Measurements from ENCODE around the gene VTA1.

Gene VTA1

GRCh38 chr6:142152746-142153145 is 5.7 kb downstream of the VTA1 start:
- no peak overlapping the region for H3K4me2 ChIP-seq (ENCODE audit: insufficient read depth, low read length)
- ATAC-seq (ENCODE audit: insufficient read depth, low read depth) = no peak
- H3K79me2 ChIP-seq (ENCODE audit: insufficient read depth, low read length) = peaks cover 99% of the 10 kb centered on the region
- no peak overlapping the region for H2AFZ ChIP-seq (ENCODE audit: low read depth, low read length)
- no peaks in the 10 kb centered on the region for H3K9me3 ChIP-seq (ENCODE audit: insufficient read depth, low read length, severe bottlenecking)
- H3K27ac ChIP-seq (ENCODE audit: low read length) = no peak overlapping the region
- H3K27me3 ChIP-seq (ENCODE audit: insufficient read depth, low read length, poor library complexity) = no peaks in the 10 kb centered on the region
- H4K20me1 ChIP-seq (ENCODE audit: insufficient read depth, low read length) = peaks cover 55% of the 10 kb centered on the region
- H3K4me3 ChIP-seq (ENCODE audit: low read depth in 1 of 2, low read length in 2 of 2) = no peak overlapping the region
- H3K4me1 ChIP-seq (ENCODE audit: insufficient read depth, low read length) = peaks cover 19% of the 10 kb centered on the region
- DNase-seq = no peak
- TF ChIP-seq CTCF (IDR thresholded peaks at IDR 0.05; ENCODE audit: borderline replicate concordance, extremely low read depth, low read length, poor library complexity, severe bottlenecking) (no peak), EZH2 (IDR thresholded peaks at IDR 0.05; ENCODE audit: borderline replicate concordance, low read depth, low read length, severe bottlenecking) (no peak)
- H3K36me3 ChIP-seq (ENCODE audit: insufficient read depth, low read length) = peaks cover 11% of the 10 kb centered on the region
- no peak overlapping the region for H3K9ac ChIP-seq (ENCODE audit: low read depth, low read length)

DNA sequence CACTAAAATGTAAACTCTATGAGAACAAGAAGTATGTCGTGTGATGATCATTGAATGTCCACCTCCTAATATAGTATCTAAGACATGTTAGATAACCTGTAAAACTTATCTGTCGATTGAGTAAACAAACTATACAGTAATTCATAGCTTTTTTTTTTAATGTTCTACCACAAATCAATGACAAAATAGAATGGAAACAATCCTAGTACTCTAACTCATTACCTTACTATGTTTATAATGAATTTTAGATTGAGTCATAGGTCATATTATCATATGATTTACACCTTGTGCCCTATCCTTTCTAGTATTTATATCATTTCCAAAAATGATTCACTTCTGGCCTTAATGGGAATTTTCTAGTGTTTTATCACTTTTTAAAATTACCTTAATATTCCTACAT is 6.1 kb downstream of the VTA1 start:
- H3K9ac ChIP-seq (ENCODE audit: low read depth, low read length) = no peak overlapping the region
- peaks cover 15% of the 10 kb centered on the region for H3K4me1 ChIP-seq (ENCODE audit: insufficient read depth, low read length)
- ATAC-seq (ENCODE audit: insufficient read depth, low read depth) (no peak), DNase-seq (no peak)
- H4K20me1 ChIP-seq (ENCODE audit: insufficient read depth, low read length) = peaks cover 56% of the 10 kb centered on the region
- H3K27ac ChIP-seq (ENCODE audit: low read length) = no peak overlapping the region
- H3K79me2 ChIP-seq (ENCODE audit: insufficient read depth, low read length) = peaks cover 99% of the 10 kb centered on the region
- H3K36me3 ChIP-seq (ENCODE audit: insufficient read depth, low read length) = peaks cover 10% of the 10 kb centered on the region
- no peak overlapping the region for H3K4me2 ChIP-seq (ENCODE audit: insufficient read depth, low read length)
- H3K4me3 ChIP-seq (ENCODE audit: low read depth in 1 of 2, low read length in 2 of 2) = no peak overlapping the region
- H2AFZ ChIP-seq (ENCODE audit: low read depth, low read length) = no peak overlapping the region
- TF ChIP-seq CTCF (IDR thresholded peaks at IDR 0.05; ENCODE audit: borderline replicate concordance, extremely low read depth, low read length, poor library complexity, severe bottlenecking) = no peak
- TF ChIP-seq EZH2 (IDR thresholded peaks at IDR 0.05; ENCODE audit: borderline replicate concordance, low read depth, low read length, severe bottlenecking) = no peak
- H3K27me3 ChIP-seq (ENCODE audit: insufficient read depth, low read length, poor library complexity) = no peaks in the 10 kb centered on the region
- no peaks in the 10 kb centered on the region for H3K9me3 ChIP-seq (ENCODE audit: insufficient read depth, low read length, severe bottlenecking)

GRCh38 chr6:142154336-142154735 is 7.3 kb downstream of the VTA1 start:
- Histone ChIP-seq H3K4me3 (ENCODE audit: low read depth in 1 of 2, low read length in 2 of 2) (no peak overlapping the region), H3K4me2 (ENCODE audit: insufficient read depth, low read length) (no peak overlapping the region), H4K20me1 (ENCODE audit: insufficient read depth, low read length) (peaks cover 53% of the 10 kb centered on the region), H3K79me2 (ENCODE audit: insufficient read depth, low read length) (peaks cover 98% of the 10 kb centered on the region), H3K27ac (ENCODE audit: low read length) (no peak overlapping the region), H3K9me3 (ENCODE audit: insufficient read depth, low read length, severe bottlenecking) (no peaks in the 10 kb centered on the region), H3K9ac (ENCODE audit: low read depth, low read length) (no peak overlapping the region), H2AFZ (ENCODE audit: low read depth, low read length) (no peak overlapping the region), H3K27me3 (ENCODE audit: insufficient read depth, low read length, poor library complexity) (no peaks in the 10 kb centered on the region), H3K4me1 (ENCODE audit: insufficient read depth, low read length) (peaks cover 3% of the 10 kb centered on the region; the same call in 1 of the 2 replicates), H3K36me3 (ENCODE audit: insufficient read depth, low read length) (peaks cover 6% of the 10 kb centered on the region)
- TF ChIP-seq CTCF (IDR thresholded peaks at IDR 0.05; ENCODE audit: borderline replicate concordance, extremely low read depth, low read length, poor library complexity, severe bottlenecking) (no peak), EZH2 (IDR thresholded peaks at IDR 0.05; ENCODE audit: borderline replicate concordance, low read depth, low read length, severe bottlenecking) (no peak)
- DNase-seq = no peak
- ATAC-seq (ENCODE audit: insufficient read depth, low read depth) = no peak

DNA sequence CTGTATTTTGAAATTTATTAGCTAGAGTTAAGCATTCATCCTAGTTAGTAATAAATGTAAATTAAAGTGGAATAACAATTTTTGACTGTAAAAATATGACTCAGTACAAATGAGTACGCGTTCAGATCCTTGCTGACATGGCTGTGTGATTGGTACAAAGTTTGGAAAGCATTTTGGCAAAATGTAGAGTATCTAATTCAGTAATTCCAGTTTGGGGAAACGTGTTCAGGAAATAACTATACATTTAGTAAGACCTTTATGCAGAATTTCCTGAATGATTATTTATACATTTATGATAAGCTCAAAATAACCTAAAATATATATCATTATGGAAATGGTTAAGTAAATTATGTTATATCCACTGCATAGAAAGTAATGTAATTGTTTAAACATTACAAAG is 8.0 kb downstream of the VTA1 start:
- Histone ChIP-seq H2AFZ (ENCODE audit: low read depth, low read length) (no peak overlapping the region), H3K27me3 (ENCODE audit: insufficient read depth, low read length, poor library complexity) (no peaks in the 10 kb centered on the region), H3K4me3 (ENCODE audit: low read depth in 1 of 2, low read length in 2 of 2) (no peak overlapping the region), H3K9me3 (ENCODE audit: insufficient read depth, low read length, severe bottlenecking) (no peaks in the 10 kb centered on the region), H4K20me1 (ENCODE audit: insufficient read depth, low read length) (peaks cover 58% of the 10 kb centered on the region), H3K27ac (ENCODE audit: low read length) (no peak overlapping the region), H3K4me2 (ENCODE audit: insufficient read depth, low read length) (no peak overlapping the region), H3K79me2 (ENCODE audit: insufficient read depth, low read length) (peaks cover 98% of the 10 kb centered on the region), H3K4me1 (ENCODE audit: insufficient read depth, low read length) (no peaks in the 10 kb centered on the region; the same call in 1 of the 2 replicates), H3K9ac (ENCODE audit: low read depth, low read length) (no peak overlapping the region), H3K36me3 (ENCODE audit: insufficient read depth, low read length) (peaks cover 4% of the 10 kb centered on the region)
- no peak for ATAC-seq (ENCODE audit: insufficient read depth, low read depth)
- TF ChIP-seq EZH2 (IDR thresholded peaks at IDR 0.05; ENCODE audit: borderline replicate concordance, low read depth, low read length, severe bottlenecking) (no peak), CTCF (IDR thresholded peaks at IDR 0.05; ENCODE audit: borderline replicate concordance, extremely low read depth, low read length, poor library complexity, severe bottlenecking) (no peak)
- DNase-seq = no peak
